GM23248 (cell line): Measurements from ENCODE around the gene SMIM45.

Source experiments
- EZH2 ChIP-seq: fragments of 200-600 bp; sonication (generic); IDR thresholded peaks from 2 replicates; pipeline ENCODE4 v1.6.1; 2018; ENCODE audit warnings: antibody characterized with exemption, mild to moderate bottlenecking; ENCODE audit not compliant: insufficient read depth, poor library complexity, severe bottlenecking
- EZH2phosphoT487 ChIP-seq: fragments of 200-600 bp; sonication (generic); IDR thresholded peaks from 2 replicates; pipeline ENCODE4 v1.6.1; 2018; ENCODE audit warnings: antibody characterized with exemption, moderate library complexity, mild to moderate bottlenecking, low read depth; ENCODE audit not compliant: insufficient read depth

DNA sequence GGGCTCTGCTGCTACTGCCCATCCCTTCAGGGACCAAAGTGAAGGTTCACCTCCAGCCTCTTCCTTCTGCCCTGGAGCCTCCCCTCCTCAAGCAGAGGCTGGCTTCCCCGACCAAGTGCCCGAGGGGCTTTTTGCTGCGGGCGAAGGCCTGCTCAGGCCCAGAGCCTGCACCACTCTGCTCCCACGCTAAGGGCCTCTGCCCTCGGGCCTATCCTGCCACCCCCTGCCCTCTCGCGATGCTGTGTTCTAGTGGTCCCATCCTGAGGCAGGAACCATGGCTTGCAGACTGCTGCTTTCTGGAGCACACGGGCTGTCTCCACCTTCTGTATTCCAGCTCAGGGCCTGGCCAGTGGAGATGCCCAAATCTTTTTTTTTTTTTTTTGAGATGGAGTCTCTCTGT is 16.4 kb upstream of the SMIM45 start:
- TF ChIP-seq EZH2 (no peak), EZH2phosphoT487 (no peak)
